NCI-H2107 treated with DMSO at 0.1 percent for 48 hours (cell line): Measurements from ENCODE around the gene COL15A1.

Experiments
- DNase-seq: peaks from one replicate; lab custom pipeline; 2025; ENCODE audit not compliant: unreplicated experiment; lab: John Stamatoyannopoulos, UW

COL15A1 gene

GRCh38 chr9:98971168-98971914 lies 27.6 kb downstream of the COL15A1 start:
- no peak for DNase-seq

GRCh38 chr9:98971915-98972223 lies 28.2 kb downstream of the COL15A1 start:
- DNase-seq = no peak

- DNase-seq = no peak
Observed at GRCh38 chr9:98972716-98973115, 29.0 kb downstream of the COL15A1 start.

- no peak for DNase-seq
Observed at GRCh38 chr9:98973171-98973570, 29.5 kb downstream of the COL15A1 start.

GRCh38 chr9:98973576-98973975 lies 29.9 kb downstream of the COL15A1 start:
- DNase-seq = no peak

GRCh38 chr9:98974106-98974505 lies 30.4 kb downstream of the COL15A1 start:
- no peak for DNase-seq

GRCh38 chr9:98974554-98974953 lies 30.8 kb downstream of the COL15A1 start:
- no peak for DNase-seq

GRCh38 chr9:98974994-98975712 lies 31.4 kb downstream of the COL15A1 start:
- peak; percentile 22 for DNase-seq

GRCh38 chr9:98975838-98976237 lies 32.1 kb downstream of the COL15A1 start:
- DNase-seq = no peak

- DNase-seq = no peak
Observed at GRCh38 chr9:98977246-98977714, 33.6 kb downstream of the COL15A1 start.

- DNase-seq = no peak
Observed at GRCh38 chr9:98977813-98978212, 34.1 kb downstream of the COL15A1 start.

GRCh38 chr9:98978231-98978681 lies 34.5 kb downstream of the COL15A1 start:
- DNase-seq = no peak

- no peak for DNase-seq
Observed at GRCh38 chr9:98980291-98980690, 36.6 kb downstream of the COL15A1 start.

- peak; percentile 16 for DNase-seq
Observed at GRCh38 chr9:98983295-98984268, 39.9 kb downstream of the COL15A1 start.

- no peak for DNase-seq
Observed at GRCh38 chr9:98985596-98985995, 41.9 kb downstream of the COL15A1 start.

- no peak for DNase-seq
Observed at GRCh38 chr9:98986866-98987651, 43.4 kb downstream of the COL15A1 start.

- DNase-seq = no peak
Observed at GRCh38 chr9:98989036-98990000, 45.6 kb downstream of the COL15A1 start.

- DNase-seq = no peak
Observed at GRCh38 chr9:98990181-98990870, 46.6 kb downstream of the COL15A1 start.
